Motor neuron (in vitro differentiated cells): ENCODE measurements around the gene SUGCT. TPM values are rescaled to one million over a fixed set of nuclear protein-coding genes. Genes with fewer than 3 reads are reported as not detected.

Experiments
- ATAC-seq, 8 experiments: fragments of 200-7000 bp; cut with Tn5 transposase; replicated peaks in 6 of 8; 2 replicates each; pipeline ENCODE4 v1.8.0; 2021; ENCODE audit warnings: mild to moderate bottlenecking in 8 of 8, moderate library complexity in 8 of 8
- H3K27ac ChIP-seq, 2 donors: fragments of 250-450 bp; sonication (Bioruptor Pico); 2 replicates each; pipeline ENCODE4 v1.9.0; 2021; ENCODE audit warnings: antibody characterized with exemption in 2 of 2, mild to moderate bottlenecking in 2 of 2, moderate library complexity in 1 of 2
- H3K4me1 ChIP-seq, 2 donors: fragments of 250-450 bp; sonication (Bioruptor Pico); replicated peaks in 1 of 2; 2 replicates each; pipeline ENCODE4 v1.6.1; 2021; ENCODE audit warnings: antibody characterized with exemption in 2 of 2, mild to moderate bottlenecking in 2 of 2, moderate library complexity in 1 of 2
- H3K4me3 ChIP-seq, 5 donors: fragments of 250-450 bp; sonication (Bioruptor Pico); 2 replicates each; pipeline ENCODE4 v1.9.0; 2021; ENCODE audit warnings: antibody characterized with exemption in 5 of 5, mild to moderate bottlenecking in 5 of 5, moderate library complexity in 4 of 5
- WGBS, 10 experiments: fragments of 450-650 bp; shearing (Covaris generic); methylation state at CpG; one replicate each; pipeline ENCODE4 v1.0.0; 2022; 5-methylcytosine and 5-hydroxymethylcytosine counted together
- in situ Hi-C, 9 experiments: fragments of 400-800 bp; cut with MboI; loops; one replicate each; pipeline ENCODE4 v1.15.0; 2021; ENCODE audit warnings: low sequenced_read_pairs in 9 of 9, low pct_unique_long_range_greater_than_20kb in 2 of 9; ENCODE audit not compliant: unreplicated experiment in 9 of 9
- total RNA-seq, 8 experiments: library from RNA; unstranded; fragments of 300-600 nt; gene quantifications; 2 replicates each; pipeline versions ENCODE4 v1.2.3 to v1.2.4, GENCODE V29; 2022

Gene SUGCT
- total RNA-seq, 8 experiments from 2014 or later = 2.3 to 26.1 (median 4.2) TPM

DNA sequence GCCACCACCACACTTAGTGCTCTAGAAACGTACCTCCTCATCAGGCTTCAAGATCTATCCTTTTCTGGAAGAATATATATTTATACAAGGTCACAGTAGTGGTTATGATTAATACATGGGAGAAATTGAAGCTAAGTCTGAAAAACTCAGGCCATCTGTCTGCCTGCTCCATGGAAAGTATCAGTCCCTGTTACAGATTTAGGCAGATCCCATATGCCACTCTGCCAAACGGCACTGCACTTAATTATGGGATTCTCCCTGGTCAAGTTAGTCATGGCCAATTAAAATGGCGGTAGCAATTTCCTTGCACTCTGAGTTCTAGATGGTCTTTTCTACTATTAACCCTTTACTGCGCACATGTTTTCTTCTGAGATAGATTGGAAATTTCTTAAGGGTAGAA is 740.0 kb downstream of the SUGCT start:
- in situ Hi-C loops = no loop called here
- Histone ChIP-seq H3K27ac (no peak overlapping the region), H3K4me3 (no peak overlapping the region), H3K4me1 (no peaks in the 10 kb centered on the region)
- WGBS, 10 experiments = 40 to 100% (median 70%) methylated on average over 1 to 4 of the region's 4 CpGs; no CpG with 5 or more reads in 1 of the 10 experiments
- no peak for ATAC-seq

DNA sequence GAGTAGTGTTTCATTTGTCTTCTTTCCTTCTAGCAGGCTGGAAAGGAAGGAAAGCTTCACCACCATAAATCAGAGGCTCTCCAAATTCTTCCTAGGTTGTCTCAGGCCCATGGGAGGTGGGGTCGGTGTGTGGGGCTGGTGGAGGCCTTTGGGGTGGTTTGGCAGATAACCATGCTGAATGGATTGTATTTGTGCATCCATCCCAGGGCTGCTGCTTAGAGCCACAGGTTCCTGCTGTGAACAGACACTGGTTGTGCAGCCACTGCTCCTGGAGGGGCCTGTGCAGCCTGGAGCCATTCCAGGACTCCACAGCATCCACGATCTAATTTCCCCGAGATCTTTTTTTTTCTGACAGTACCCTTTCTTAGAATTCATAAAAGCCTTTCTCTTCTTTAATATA is 741.8 kb downstream of the SUGCT start:
- H3K27ac ChIP-seq = no peak overlapping the region
- H3K4me1 ChIP-seq = no peaks in the 10 kb centered on the region
- ATAC-seq = no peak
- H3K4me3 ChIP-seq = no peak overlapping the region
- 60 to 100% (median 80%) methylated on average over 1 to 2 of the region's 3 CpGs; no CpG with 5 or more reads in 4 of the 10 experiments for WGBS, 10 experiments
- in situ Hi-C loops = no loop called here

DNA sequence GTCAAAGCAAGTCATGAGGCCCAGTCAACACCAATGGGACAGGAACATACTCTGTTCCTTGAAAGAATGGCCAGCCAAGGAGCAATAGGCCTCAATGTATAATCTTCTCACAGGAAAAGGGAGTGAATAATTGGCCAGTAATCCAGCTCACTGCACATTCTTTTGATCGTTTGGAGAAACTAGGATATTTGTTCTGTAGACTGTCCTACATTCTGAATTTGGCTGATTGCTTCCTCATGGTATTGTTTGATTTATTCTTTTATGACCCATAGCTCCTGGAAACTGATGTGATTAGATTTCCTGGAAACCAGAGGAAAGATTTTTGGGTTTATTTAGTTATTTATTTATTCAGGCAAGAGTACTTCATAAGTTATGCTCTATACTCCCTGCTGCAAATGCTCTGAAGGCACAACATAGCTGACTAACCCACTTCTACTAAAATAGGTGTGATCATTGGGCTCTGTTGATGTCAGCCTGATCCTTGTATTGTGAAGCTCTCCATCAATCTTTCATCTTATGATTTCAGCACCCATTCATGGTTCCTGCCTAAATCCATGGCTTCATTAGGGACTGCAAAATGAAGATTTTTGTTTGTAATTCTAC is 745.2 kb downstream of the SUGCT start:
- no peaks in the 10 kb centered on the region for H3K4me1 ChIP-seq
- H3K27ac ChIP-seq = no peak overlapping the region
- no peak overlapping the region for H3K4me3 ChIP-seq
- ATAC-seq = peak in 2 of 8 experiments; percentile 38 to 58
- 0 to 78% (median 50%) methylated on average over 1 of the region's 1 CpG; no CpG with 5 or more reads in 3 of the 10 experiments for WGBS, 10 experiments
- in situ Hi-C loops = no loop called here

DNA sequence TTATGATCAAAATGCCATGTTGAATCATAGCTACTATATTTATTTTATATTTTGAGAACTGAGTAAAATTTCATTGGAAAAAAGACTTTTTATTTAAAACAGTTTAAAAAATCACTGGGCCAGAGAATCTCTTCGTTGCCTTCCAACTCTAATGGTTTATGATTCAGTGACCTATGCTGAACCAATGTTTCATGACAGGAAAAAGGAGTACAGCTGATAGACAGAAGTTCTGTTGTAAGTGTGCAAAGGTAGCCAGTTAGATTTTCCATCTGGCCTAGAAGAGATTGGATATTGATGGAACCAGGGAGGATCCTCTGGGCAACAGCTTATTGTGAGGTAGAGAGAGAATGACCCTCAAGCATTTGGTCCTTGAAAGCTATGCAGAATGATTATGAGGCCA is 745.8 kb downstream of the SUGCT start:
- WGBS, 10 experiments = 0 to 56% (median 33%) methylated on average over 1 of the region's 1 CpG; no CpG with 5 or more reads in 6 of the 10 experiments
- no peak for ATAC-seq
- H3K4me1 ChIP-seq = no peaks in the 10 kb centered on the region
- H3K27ac ChIP-seq = no peak overlapping the region
- in situ Hi-C loops = no loop called here
- no peak overlapping the region for H3K4me3 ChIP-seq

DNA sequence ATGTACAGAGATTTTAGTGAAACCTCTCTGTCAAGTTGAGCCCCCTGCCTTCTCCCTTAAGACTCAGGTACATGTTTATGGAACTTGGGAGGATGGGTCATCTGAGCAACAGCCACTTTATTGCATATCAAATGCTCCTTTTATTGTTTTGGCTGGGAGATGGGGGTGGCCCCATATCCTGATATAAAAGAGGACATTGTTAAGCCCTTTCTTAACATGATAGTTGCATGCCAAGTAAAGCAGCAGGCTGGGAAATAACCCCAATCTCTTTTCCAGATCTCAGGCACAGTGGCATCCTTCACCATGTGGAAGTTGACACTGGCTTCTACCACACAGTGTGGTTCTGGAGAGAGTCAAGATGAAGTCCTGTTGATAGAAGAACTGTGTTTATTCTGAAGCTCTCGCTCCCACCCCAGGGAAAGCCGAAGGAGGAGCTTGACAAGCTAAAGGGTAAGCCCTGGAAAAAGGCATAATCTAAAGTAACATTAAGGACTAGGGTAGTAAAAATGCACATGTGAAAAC is 746.7 kb downstream of the SUGCT start:
- 81 to 100% (median 92%) methylated on average over 1 to 2 of the region's 2 CpGs; no CpG with 5 or more reads in 1 of the 10 experiments for WGBS, 10 experiments
- in situ Hi-C loops = no loop called here
- ATAC-seq = no peak
- no peak overlapping the region for H3K27ac ChIP-seq
- no peak overlapping the region for H3K4me3 ChIP-seq
- no peaks in the 10 kb centered on the region for H3K4me1 ChIP-seq

DNA sequence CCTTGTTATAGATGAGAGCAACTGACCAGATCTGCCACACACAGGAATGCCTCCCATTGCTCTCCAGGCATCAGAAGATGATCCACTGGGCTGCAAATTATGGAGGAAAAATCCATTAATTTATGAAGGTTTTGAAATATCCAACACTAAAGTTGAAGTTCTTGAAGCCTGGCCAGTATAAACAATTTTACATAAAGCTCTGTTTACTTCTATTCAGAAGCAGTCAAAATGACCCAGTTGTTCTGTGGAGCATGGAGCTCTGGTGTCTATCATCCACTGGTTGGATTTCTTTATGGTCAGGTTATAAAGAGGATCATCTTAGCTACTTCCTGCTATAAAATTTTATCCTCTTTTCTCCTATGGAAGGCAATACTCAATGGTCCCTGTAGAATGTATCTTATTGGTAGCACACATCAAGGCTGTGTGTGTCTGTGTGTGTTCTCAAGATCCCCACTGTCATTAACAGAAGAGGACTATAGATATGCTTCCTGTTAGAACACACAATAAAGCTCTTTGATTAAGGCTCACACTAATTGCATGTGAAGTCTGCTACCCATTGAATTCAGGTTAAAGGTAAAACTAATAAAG is 747.4 kb downstream of the SUGCT start:
- no peak for ATAC-seq
- no peak overlapping the region for H3K27ac ChIP-seq
- in situ Hi-C loops = no loop called here
- no peak overlapping the region for H3K4me3 ChIP-seq
- H3K4me1 ChIP-seq = no peaks in the 10 kb centered on the region

DNA sequence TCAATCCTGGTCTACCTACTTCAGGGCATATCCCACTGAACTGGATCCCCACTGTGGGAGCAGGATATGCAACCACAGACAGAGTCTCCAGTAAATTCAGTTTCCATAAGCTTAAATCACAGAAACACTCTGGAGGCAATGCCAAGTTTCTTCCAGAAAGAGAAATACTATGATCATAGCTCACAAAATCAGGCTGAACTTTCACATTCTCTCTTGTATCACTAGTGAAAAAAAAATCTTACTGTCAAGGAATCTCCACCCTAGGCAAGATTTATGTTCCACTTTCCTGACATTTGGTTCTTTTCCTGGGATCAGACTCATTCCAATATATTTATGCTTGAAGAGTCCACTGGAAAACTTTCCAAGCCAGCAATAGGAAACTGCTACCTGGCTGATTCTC is 749.0 kb downstream of the SUGCT start:
- no peak for ATAC-seq
- Histone ChIP-seq H3K4me3 (no peak overlapping the region), H3K4me1 (no peaks in the 10 kb centered on the region), H3K27ac (no peak overlapping the region)
- in situ Hi-C loops = no loop called here

DNA sequence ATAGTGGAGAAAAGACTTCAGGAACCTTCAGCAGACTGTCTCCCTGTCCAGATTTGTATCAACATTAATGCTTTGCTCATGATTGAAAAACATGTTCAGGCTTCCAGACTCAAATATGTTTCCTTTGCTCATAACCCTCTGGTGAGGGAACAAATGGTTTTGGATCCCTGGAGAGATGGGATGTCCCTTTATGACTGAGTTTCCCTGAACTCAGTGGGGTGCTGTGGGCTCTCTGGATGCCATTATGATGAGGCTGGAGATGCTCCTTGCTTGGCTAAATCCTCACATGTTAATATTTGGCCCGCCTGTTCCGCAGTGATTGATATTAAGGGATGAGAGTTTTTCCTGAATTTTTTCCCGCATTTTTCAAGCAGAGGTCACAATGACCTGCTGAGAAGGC is 749.4 kb downstream of the SUGCT start:
- in situ Hi-C loops = no loop called here
- Histone ChIP-seq H3K4me1 (no peaks in the 10 kb centered on the region), H3K4me3 (no peak overlapping the region), H3K27ac (no peak overlapping the region)
- WGBS, 10 experiments = 25 to 100% (median 93%) methylated on average over 1 to 3 of the region's 3 CpGs; no CpG with 5 or more reads in 1 of the 10 experiments
- no peak for ATAC-seq

DNA sequence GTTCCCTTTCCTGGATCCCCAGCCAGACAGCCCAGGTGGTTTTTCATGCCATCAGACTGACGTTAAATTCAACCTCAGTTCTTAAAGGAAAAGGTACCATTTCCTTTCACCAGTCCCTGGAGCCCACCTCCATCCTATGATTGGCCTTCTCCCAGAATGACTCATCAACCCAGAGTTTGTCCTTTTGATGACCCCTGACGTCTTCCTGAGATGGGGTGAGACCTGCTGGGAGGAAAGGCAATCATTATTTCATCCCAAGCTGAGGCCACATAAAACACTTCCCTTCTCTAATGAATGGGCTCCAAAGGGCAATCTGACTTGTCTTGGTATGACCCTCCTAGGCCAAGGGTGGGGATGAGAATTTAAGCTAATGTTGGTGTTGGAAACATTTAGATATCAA is 750.7 kb downstream of the SUGCT start:
- peak in 7 of 8 experiments; percentile 21 to 82 (median 41) for ATAC-seq
- WGBS, 10 experiments = 0 to 86% (median 36%) methylated on average over 1 to 2 of the region's 2 CpGs; no CpG with 5 or more reads in 2 of the 10 experiments
- H3K27ac ChIP-seq = no peak overlapping the region
- no peak overlapping the region for H3K4me3 ChIP-seq
- no peaks in the 10 kb centered on the region for H3K4me1 ChIP-seq
- in situ Hi-C loops = no loop called here

DNA sequence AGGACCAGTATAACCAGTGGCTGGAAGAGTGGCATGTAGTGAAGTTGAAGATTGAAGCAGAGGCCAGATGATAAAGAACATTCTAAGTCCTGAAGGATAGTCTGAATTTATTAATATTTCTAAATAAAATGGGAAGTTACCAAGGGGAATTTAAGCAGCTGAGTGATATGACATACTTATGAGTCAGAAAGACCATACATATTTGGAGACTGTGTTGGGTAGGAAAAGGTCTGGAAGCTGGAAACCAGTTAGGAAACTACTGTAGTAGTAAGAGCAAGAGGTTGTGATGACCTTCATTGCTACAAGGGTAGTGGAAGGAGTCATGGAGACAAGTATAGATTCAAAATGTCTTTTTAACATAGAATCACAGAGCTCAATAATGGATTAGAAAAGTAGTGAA is 752.3 kb downstream of the SUGCT start:
- H3K4me1 ChIP-seq = no peaks in the 10 kb centered on the region
- no peak overlapping the region for H3K27ac ChIP-seq
- ATAC-seq = no peak
- H3K4me3 ChIP-seq = no peak overlapping the region
- in situ Hi-C loops = no loop called here

DNA sequence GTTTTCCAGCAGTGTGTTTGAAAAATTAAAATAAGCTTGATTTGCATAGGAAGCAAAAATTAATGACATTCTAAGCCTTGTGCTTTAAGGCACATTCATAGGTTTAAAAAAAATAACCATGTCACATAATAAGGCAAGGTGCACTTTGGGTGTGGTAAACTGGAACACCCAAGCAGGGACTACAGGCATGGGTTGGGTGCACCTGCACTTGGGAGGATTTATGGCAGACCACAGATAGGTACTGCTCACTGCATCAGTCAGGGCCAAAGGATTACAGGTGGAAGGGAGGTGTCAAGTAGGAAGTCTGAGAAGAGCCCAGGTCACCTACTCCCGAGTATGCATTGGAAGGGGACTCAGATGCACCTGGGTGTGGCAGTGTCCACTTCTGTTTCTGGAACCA is 753.7 kb downstream of the SUGCT start:
- in situ Hi-C loops = no loop called here
- H3K27ac ChIP-seq = no peak overlapping the region
- no peak overlapping the region for H3K4me3 ChIP-seq
- no peaks in the 10 kb centered on the region for H3K4me1 ChIP-seq
- ATAC-seq = no peak
- 83 to 100% methylated on average over 1 of the region's 1 CpG; no CpG with 5 or more reads in 8 of the 10 experiments for WGBS, 10 experiments

DNA sequence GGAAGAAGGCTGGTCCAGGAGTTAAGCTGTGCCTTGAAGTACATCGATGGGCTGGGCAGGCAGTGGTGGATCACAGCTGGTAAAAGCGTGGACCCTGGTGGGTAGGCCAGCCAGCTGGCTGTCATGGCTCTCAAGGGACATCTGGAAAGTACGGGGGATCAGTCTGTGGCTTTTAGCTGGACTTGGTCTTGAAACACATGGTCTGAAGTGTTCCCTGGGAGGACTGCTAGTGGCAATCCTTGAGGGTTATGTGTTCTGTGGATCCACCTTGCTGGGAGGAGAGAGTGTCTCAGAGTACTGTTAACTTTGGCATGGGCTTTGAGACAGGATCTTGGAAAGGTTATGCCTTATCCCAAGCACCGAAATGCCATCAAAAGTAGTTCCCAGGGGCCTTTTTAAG is 754.3 kb downstream of the SUGCT start:
- WGBS, 10 experiments = 12 to 100% (median 80%) methylated on average over 1 to 4 of the region's 4 CpGs; no CpG with 5 or more reads in 1 of the 10 experiments
- in situ Hi-C loops = no loop called here
- no peak for ATAC-seq

DNA sequence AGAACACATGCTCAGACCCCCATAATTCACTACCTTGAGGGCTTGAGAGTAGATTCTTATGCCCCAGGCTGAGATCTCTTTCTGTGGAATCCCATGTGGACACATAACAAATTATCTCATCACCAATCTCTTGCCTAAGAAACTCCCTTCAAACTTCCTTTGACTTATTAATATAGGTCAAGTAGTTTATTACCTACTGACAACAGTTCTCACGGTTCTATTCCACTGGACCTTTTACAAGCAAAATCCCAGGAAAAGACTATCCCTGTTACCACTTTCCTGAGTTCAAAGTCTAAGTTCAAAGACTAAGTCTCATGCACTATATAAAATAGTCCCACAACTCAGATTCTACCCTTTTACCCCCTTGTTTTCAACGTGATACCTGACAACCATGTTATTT is 754.7 kb downstream of the SUGCT start:
- in situ Hi-C loops = no loop called here
- H3K4me3 ChIP-seq = no peak overlapping the region
- H3K4me1 ChIP-seq = no peaks in the 10 kb centered on the region
- H3K27ac ChIP-seq = no peak overlapping the region
- no peak for ATAC-seq
- 11 to 100% (median 83%) methylated on average over 1 to 2 of the region's 2 CpGs; no CpG with 5 or more reads in 1 of the 10 experiments for WGBS, 10 experiments

More for the DNA sequence above, 754.3 kb downstream of the SUGCT start:
- Histone ChIP-seq H3K4me1 (no peaks in the 10 kb centered on the region), H3K27ac (no peak overlapping the region), H3K4me3 (no peak overlapping the region)
